Adrenal gland (tissue), 12 donors: ENCODE results near the gene YIPF7. TPM values are rescaled to one million over a fixed set of nuclear protein-coding genes. Genes with fewer than 3 reads are reported as not detected.

Experiments used
- DNase-seq, 7 donors: peaks; one replicate each; pipeline ENCODE4 v3.0.0-alpha.2; 2019 to 2020
- H3K27ac ChIP-seq, 5 donors: fragments of 200-600 bp; sonication (generic) in 4 of 5; 1 replicate in 3 of 5; 2 replicates in 2 of 5; pipeline versions ENCODE4 v1.5.1 to v1.8.0; 2016 to 2020; ENCODE audit warnings: mild to moderate bottlenecking in 1 of 5
- H3K27me3 ChIP-seq: fragments of 200-600 bp; 2 replicates; pipeline ENCODE4 v1.8.0; 2021
- H3K36me3 ChIP-seq, 2 donors: fragments of 200-600 bp; replicated peaks in 1 of 2; 1 replicate in 1 of 2; 2 replicates in 1 of 2; pipeline versions ENCODE4 v1.5.1 to v1.8.0; 2018 to 2022
- H3K4me1 ChIP-seq, 2 donors: fragments of 200-600 bp; replicated peaks in 1 of 2; 1 replicate in 1 of 2; 2 replicates in 1 of 2; pipeline versions ENCODE4 v1.5.1 to v1.8.0; 2018 to 2021
- H3K4me3 ChIP-seq, 4 donors: fragments of 200-600 bp; sonication (generic) in 3 of 4; one replicate each; pipeline ENCODE4 v1.5.1; 2016 to 2018
- H3K9me3 ChIP-seq, 3 donors: fragments of 200-600 bp; sonication (generic) in 1 of 3; replicated peaks in 1 of 3; 1 replicate in 2 of 3; 2 replicates in 1 of 3; pipeline versions ENCODE4 v1.5.1 to v1.8.0; 2016 to 2021
- POLR2A ChIP-seq, 2 donors: fragments of 450-650 bp; IDR thresholded peaks; one replicate each; pipeline ENCODE4 v1.6.1; 2017; ENCODE audit warnings: antibody characterized with exemption in 2 of 2, mild to moderate bottlenecking in 2 of 2, moderate library complexity in 1 of 2
- WGBS, 4 donors: extraction: QIAGEN DNeasy Blood & Tissue Kit in 2 of 4; methylation state at CpG; one replicate each; pipeline versions ENCODE4 v1.1.5 to v1.1.7; 2013 to 2017; 5-methylcytosine and 5-hydroxymethylcytosine counted together
- intact Hi-C, 2 donors: fragments of 100-400 bp; cut with DNase I; formaldehyde crosslinking; loops; one replicate each; pipeline versions ENCODE4 v1.14.1 to v1.15.0; 2022 to 2023
- polyA plus RNA-seq, 3 donors: library from polyadenylated mRNA; stranded (reverse); fragments of 200-250 nt in 2 of 3; fragments of 350-450 nt in 1 of 3; fragmentation: Illumina TruSeq in 1 of 3; extraction: RNeasy Lipid Tissue Mini Kit (QIAGEN cat#74804) in 1 of 3; gene quantifications; one replicate each; pipeline ENCODE4 v1.2.3, GENCODE V29; 2013 to 2014
- total RNA-seq, 9 donors: library from RNA; depleted of rRNA in 4 of 9; stranded (reverse); fragments of >200 nt in 4 of 9; fragments of 120-200 nt in 1 of 9; fragmentation: NEBNext Ultra II Directional in 1 of 9; extraction: Animal tissue kit (Norgen Biotek cat#: 25700) in 1 of 9; gene quantifications; one replicate each; pipeline versions ENCODE4 v1.1.0 to v1.2.4, GENCODE V29; 2013 to 2023
- TF ChIP-seq, protein P1 (sequence below), 6 experiments: fragments of 450-650 bp in 4 of 6; fragments of 200-600 bp in 2 of 6; sonication (generic) in 1 of 6; IDR thresholded peaks; 1 replicate in 5 of 6; 2 replicates in 1 of 6; pipeline versions ENCODE4 v1.5.1 to v1.8.0; 2016 to 2021; ENCODE audit warnings: antibody characterized with exemption in 6 of 6, mild to moderate bottlenecking in 2 of 6, moderate library complexity in 1 of 6
- donor health status: healthy with polysubstance abuse.
- donor health status: Bipolar disorder and iron deficiency.
- donor health status: DM: yes; HTN: yes; CAD: no.
- donor health status: DM: no; HTN: no; CAD: no.
- donor health status: DM: no; HTN: no; CAD: no.
- donor health status: DM: yes; HTN: yes; CAD: no.

YIPF7 gene
- total and polyA plus RNA-seq, 12 donors: 0.07 to 0.72 TPM; not detected in 10

DNA sequence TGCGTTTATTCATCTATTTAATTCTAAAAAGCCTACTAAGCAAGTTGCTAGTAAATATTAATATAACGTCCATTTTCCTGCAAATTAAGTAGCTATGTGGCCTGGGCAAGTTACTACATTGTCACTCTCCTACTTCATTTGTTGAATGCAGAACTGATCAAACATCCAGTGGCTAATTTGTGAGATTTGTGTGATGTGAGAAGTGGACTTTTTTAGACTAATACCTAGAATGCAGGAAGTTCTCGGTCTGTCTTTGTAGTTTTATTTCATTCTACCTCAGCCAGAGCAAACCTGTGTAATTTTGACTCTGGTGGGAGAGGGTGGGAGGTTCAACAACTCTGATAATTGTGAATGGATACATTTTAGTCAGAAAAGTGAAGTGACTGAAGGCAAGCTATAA, 27.6 kb upstream of the YIPF7 start:
- Histone ChIP-seq H3K27ac (peak overlapping the region in 3 of 5 donors; percentile 90 to 93 (median 91)), H3K9me3 (no peaks in the 10 kb centered on the region), H3K4me1 (peaks cover 9 to 26% of the 10 kb centered on the region in 2 donors), H3K36me3 (peaks cover 0 to 9% of the 10 kb centered on the region in 2 donors), H3K27me3 (no peaks in the 10 kb centered on the region), H3K4me3 (peak overlapping the region; percentile 41 to 97 (median 90))
- TF ChIP-seq, protein P1, sequence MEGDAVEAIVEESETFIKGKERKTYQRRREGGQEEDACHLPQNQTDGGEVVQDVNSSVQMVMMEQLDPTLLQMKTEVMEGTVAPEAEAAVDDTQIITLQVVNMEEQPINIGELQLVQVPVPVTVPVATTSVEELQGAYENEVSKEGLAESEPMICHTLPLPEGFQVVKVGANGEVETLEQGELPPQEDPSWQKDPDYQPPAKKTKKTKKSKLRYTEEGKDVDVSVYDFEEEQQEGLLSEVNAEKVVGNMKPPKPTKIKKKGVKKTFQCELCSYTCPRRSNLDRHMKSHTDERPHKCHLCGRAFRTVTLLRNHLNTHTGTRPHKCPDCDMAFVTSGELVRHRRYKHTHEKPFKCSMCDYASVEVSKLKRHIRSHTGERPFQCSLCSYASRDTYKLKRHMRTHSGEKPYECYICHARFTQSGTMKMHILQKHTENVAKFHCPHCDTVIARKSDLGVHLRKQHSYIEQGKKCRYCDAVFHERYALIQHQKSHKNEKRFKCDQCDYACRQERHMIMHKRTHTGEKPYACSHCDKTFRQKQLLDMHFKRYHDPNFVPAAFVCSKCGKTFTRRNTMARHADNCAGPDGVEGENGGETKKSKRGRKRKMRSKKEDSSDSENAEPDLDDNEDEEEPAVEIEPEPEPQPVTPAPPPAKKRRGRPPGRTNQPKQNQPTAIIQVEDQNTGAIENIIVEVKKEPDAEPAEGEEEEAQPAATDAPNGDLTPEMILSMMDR (IDR thresholded peaks at IDR 0.05): no peak
- no peak for TF ChIP-seq POLR2A (IDR thresholded peaks at IDR 0.05)
- intact Hi-C loops: no loop called here
- no peak for DNase-seq
- 1 to 5% (median 2%) methylated on average over 3 of the region's 3 CpGs for WGBS, 4 donors

DNA sequence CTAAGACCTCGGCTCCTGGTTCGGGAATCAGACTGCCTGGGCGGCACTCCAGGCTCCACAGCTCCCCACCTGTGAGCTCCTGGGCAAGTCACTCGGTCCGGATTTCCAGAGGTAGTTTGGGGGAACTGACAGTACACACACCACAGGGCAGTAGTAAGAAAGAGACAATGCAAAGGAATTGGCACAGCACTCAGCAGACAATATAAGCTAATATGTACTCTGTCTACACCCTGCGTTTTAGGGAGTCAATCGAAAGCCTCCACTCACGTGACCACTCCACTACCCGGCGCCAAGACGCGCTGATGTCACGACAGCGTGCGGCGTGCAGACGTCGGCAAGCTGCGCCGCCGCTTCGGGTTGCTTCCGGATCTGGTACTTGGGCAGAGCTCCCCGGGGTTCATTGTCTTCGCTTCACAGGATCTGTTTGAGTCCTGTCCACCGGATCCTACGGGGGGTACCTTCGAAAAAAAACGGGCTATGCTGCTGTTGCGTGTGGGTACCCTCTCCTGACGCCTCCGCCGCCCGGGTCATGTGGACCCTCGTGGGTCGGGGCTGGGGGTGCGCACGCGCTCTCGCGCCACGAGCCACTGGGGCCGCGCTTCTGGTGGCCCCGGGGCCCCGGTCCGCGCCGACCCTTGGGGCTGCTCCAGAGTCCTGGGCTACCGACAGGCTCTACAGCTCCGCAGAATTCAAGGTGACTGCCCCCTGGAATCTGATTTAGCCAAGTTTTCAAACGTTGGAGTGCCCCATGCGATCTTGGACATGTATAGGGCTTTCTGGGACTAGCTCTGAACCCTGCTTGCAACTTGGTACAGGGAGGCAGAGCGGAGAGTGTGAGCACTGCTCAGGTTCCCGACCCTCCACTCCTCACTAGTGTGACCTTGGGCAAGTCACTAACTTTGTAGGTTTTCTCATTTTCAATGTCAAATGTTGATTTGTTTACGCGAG, 26.9 kb upstream of the YIPF7 start, which contains the start of gene GUF1:
TSS of gene GUF1 (plus strand) at position 327 of the 948 bp plus-strand sequence. CDS start at position 530, 203 bp downstream.
- H3K4me1 ChIP-seq: peaks cover 9 to 26% of the 10 kb centered on the region in 2 donors
- H3K36me3 ChIP-seq: peaks cover 0 to 3% of the 10 kb centered on the region in 2 donors
- no peaks in the 10 kb centered on the region for H3K9me3 ChIP-seq
- peak within 1 kb of the TSS; percentile 45 to 93 (median 90) for H3K27ac ChIP-seq
- DNase-seq: peak; percentile 89 to 95 (median 91)
- H3K27me3 ChIP-seq: no peaks in the 10 kb centered on the region
- H3K4me3 ChIP-seq: peak within 1 kb of the TSS; percentile 41 to 97 (median 90)
- intact Hi-C loops: no loop called here
- TF ChIP-seq, protein P1 (IDR thresholded peaks at IDR 0.05): peak in 1 of 6 experiments; percentile 5
- peak; percentile 30 to 59 for TF ChIP-seq POLR2A (IDR thresholded peaks at IDR 0.05)
- 0% methylated on average over 14 to 57 of the region's 57 CpGs for WGBS, 4 donors

DNA sequence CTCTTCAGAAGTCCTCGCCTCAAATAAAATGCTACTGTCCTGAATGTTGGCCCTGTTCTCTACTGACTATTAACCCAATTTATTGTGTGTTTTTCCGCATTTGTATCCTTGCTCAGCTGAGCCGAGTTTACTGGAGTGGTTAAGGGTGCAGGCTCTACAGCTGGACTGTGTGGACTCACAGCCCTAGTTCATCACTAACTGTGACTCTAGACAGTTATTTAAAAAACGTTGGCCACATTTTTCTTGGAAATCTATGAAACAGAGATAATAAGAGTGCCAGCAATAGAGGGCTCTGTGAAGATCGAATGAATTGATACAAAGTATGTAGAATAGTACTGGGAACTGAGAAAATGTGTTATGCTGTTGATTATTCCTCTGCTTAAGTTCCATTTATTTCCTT, 23.9 kb upstream of the YIPF7 start:
- 66 to 72% (median 69%) methylated on average over 5 of the region's 5 CpGs for WGBS, 4 donors
- no peak for TF ChIP-seq POLR2A (IDR thresholded peaks at IDR 0.05)
- TF ChIP-seq, protein P1 (IDR thresholded peaks at IDR 0.05): no peak
- H3K4me3 ChIP-seq: no peak overlapping the region
- intact Hi-C loops: no loop called here
- no peaks in the 10 kb centered on the region for H3K9me3 ChIP-seq
- H3K4me1 ChIP-seq: peaks cover 9 to 21% of the 10 kb centered on the region in 2 donors
- H3K27me3 ChIP-seq: no peaks in the 10 kb centered on the region
- H3K27ac ChIP-seq: no peak overlapping the region
- no peak for DNase-seq
- H3K36me3 ChIP-seq: no peaks in the 10 kb centered on the region

DNA sequence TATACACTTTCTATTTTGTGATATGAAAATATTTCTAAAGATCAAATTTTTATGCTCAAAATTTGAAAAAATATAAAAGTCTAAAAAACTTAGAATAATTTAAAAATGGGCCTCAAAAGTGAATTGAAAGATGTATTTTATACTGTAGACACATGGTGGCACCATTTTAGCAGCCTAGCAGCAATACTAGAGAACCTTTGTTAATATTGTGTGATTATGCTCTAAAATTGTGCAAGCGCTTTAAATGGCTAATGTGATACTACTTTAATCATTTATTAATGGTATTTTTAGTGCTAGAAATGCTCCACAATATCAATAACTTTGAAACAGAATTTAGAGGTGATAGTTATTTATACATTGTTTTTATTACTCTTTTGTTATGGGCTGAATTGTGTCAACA, 23.0 kb upstream of the YIPF7 start:
- 78 to 82% (median 79%) methylated on average over 1 of the region's 1 CpG for WGBS, 4 donors
- no peaks in the 10 kb centered on the region for H3K9me3 ChIP-seq
- intact Hi-C loops: no loop called here

More for the DNA sequence above, 23.0 kb upstream of the YIPF7 start:
- Histone ChIP-seq H3K4me1 (peaks cover 7 to 12% of the 10 kb centered on the region in 2 donors), H3K4me3 (no peak overlapping the region), H3K27me3 (no peaks in the 10 kb centered on the region), H3K36me3 (no peaks in the 10 kb centered on the region), H3K27ac (no peak overlapping the region)
- no peak for TF ChIP-seq POLR2A (IDR thresholded peaks at IDR 0.05)
- TF ChIP-seq, protein P1 (IDR thresholded peaks at IDR 0.05): no peak
- no peak for DNase-seq
